Tibial nerve (tissue), 4 donors: ENCODE measurements around the gene AGPAT1. TPM values are rescaled to one million over a fixed set of nuclear protein-coding genes. Genes with fewer than 3 reads are reported as not detected.

Experiments
- DNase-seq, 2 donors: peaks; one replicate each; pipeline ENCODE4 v3.0.0-alpha.2; 2019; ENCODE audit warnings: low spot score in 2 of 2
- H3K27ac ChIP-seq, 4 donors: fragments of 200-600 bp; sonication (generic) in 3 of 4; one replicate each; pipeline ENCODE4 v1.5.1; 2017 to 2019; ENCODE audit warnings: mild to moderate bottlenecking in 1 of 4
- H3K27me3 ChIP-seq, 2 donors: fragments of 200-600 bp; sonication (generic) in 1 of 2; one replicate each; pipeline versions ENCODE4 v1.5.1 to v1.6.0; 2017 to 2019
- H3K36me3 ChIP-seq, 3 donors: fragments of 200-600 bp; sonication (generic); one replicate each; pipeline ENCODE4 v1.5.1; 2018 to 2019
- H3K4me1 ChIP-seq, 4 donors: fragments of 200-600 bp; sonication (generic) in 3 of 4; one replicate each; pipeline ENCODE4 v1.5.1; 2017 to 2019
- H3K4me3 ChIP-seq, 4 donors: fragments of 200-600 bp; sonication (generic) in 3 of 4; one replicate each; pipeline ENCODE4 v1.5.1; 2017 to 2019; ENCODE audit warnings: mild to moderate bottlenecking in 1 of 4, moderate library complexity in 1 of 4
- H3K9me3 ChIP-seq, 4 donors: fragments of 200-600 bp; sonication (generic) in 3 of 4; one replicate each; pipeline ENCODE4 v1.5.1; 2017 to 2019
- CTCF ChIP-seq, 5 experiments: fragments of 200-600 bp in 3 of 5; fragments of 450-650 bp in 2 of 5; sonication (generic) in 3 of 5; IDR thresholded peaks; one replicate each; pipeline ENCODE4 v1.5.1; 2016 to 2019; ENCODE audit warnings: antibody characterized with exemption in 5 of 5, mild to moderate bottlenecking in 3 of 5, moderate library complexity in 2 of 5
- EP300 ChIP-seq, 2 donors: sonication (generic); formaldehyde crosslinking; IDR thresholded peaks; one replicate each; pipeline ENCODE4 v1.6.1; 2017; ENCODE audit warnings: antibody characterized with exemption in 2 of 2, mild to moderate bottlenecking in 1 of 2
- POLR2A ChIP-seq, 2 donors: fragments of 450-650 bp; IDR thresholded peaks; one replicate each; pipeline ENCODE4 v1.6.1; 2017; ENCODE audit warnings: antibody characterized with exemption in 2 of 2, mild to moderate bottlenecking in 2 of 2, moderate library complexity in 2 of 2
- WGBS, 2 donors: methylation state at CpG; one replicate each; pipeline ENCODE4 v1.1.5; 2018; 5-methylcytosine and 5-hydroxymethylcytosine counted together
- total RNA-seq, 4 donors: library from RNA; depleted of rRNA; stranded (reverse); fragments of >200 nt; gene quantifications; one replicate each; pipeline ENCODE4 v1.1.0, GENCODE V29; 2016

The AGPAT1 gene
- total RNA-seq, 4 donors from 2014 or later: 45.3 to 52.2 (median 48.1) TPM

- Histone ChIP-seq H3K36me3 (peaks cover 0 to 63% (median 3%) of the 10 kb centered on the region in 3 donors), H3K4me1 (peaks cover 0 to 82% (median 26%) of the 10 kb centered on the region in 4 donors), H3K27me3 (no peaks in the 10 kb centered on the region), H3K9me3 (no peaks in the 10 kb centered on the region), H3K4me3 (no peak overlapping the region), H3K27ac (peak overlapping the region in 2 of 4 donors; percentile 78 to 88)
- TF ChIP-seq CTCF (IDR thresholded peaks at IDR 0.05) (no peak), EP300 (IDR thresholded peaks at IDR 0.05) (no peak), POLR2A (IDR thresholded peaks at IDR 0.05) (no peak)
- 79 to 82% methylated on average over 11 of the region's 11 CpGs for WGBS, 2 donors
- DNase-seq: no peak
Measured at GRCh38 chr6:32170294-32170693, 5.6 kb downstream of the AGPAT1 start.

- peaks cover 0 to 74% (median 15%) of the 10 kb centered on the region in 4 donors for H3K4me1 ChIP-seq
- DNase-seq: no peak
- H3K27ac ChIP-seq: peak overlapping the region; percentile 59 to 88 (median 68)
- no peak overlapping the region for H3K4me3 ChIP-seq
- H3K9me3 ChIP-seq: no peaks in the 10 kb centered on the region
- TF ChIP-seq EP300 (IDR thresholded peaks at IDR 0.05) (no peak), CTCF (IDR thresholded peaks at IDR 0.05) (no peak), POLR2A (IDR thresholded peaks at IDR 0.05) (no peak)
- H3K36me3 ChIP-seq: peaks cover 0 to 75% (median 3%) of the 10 kb centered on the region in 3 donors
- no peaks in the 10 kb centered on the region for H3K27me3 ChIP-seq
- WGBS, 2 donors: 44 to 56% methylated on average over 11 of the region's 11 CpGs
Measured at GRCh38 chr6:32168807-32169591, 6.9 kb downstream of the AGPAT1 start.

GRCh38 chr6:32168350-32168749, 7.5 kb downstream of the AGPAT1 start:
- Histone ChIP-seq H3K4me1 (peaks cover under 1 to 73% (median 16%) of the 10 kb centered on the region in 4 donors), H3K36me3 (peaks cover 0 to 80% (median 3%) of the 10 kb centered on the region in 3 donors), H3K9me3 (no peaks in the 10 kb centered on the region), H3K27me3 (no peaks in the 10 kb centered on the region), H3K27ac (peak overlapping the region; percentile 59 to 88 (median 68)), H3K4me3 (no peak overlapping the region)
- DNase-seq: no peak
- no peak for TF ChIP-seq EP300 (IDR thresholded peaks at IDR 0.05)
- TF ChIP-seq POLR2A (IDR thresholded peaks at IDR 0.05): no peak
- no peak for TF ChIP-seq CTCF (IDR thresholded peaks at IDR 0.05)
- WGBS, 2 donors: 60 to 61% methylated on average over 2 of the region's 2 CpGs

- WGBS, 2 donors: 45 to 57% methylated on average over 6 of the region's 6 CpGs
- Histone ChIP-seq H3K4me3 (no peak overlapping the region), H3K27ac (peak overlapping the region; percentile 59 to 88 (median 68)), H3K27me3 (no peaks in the 10 kb centered on the region), H3K36me3 (peaks cover 0 to 84% (median 3%) of the 10 kb centered on the region in 3 donors), H3K4me1 (peaks cover 3 to 73% (median 18%) of the 10 kb centered on the region in 4 donors), H3K9me3 (no peaks in the 10 kb centered on the region)
- no peak for DNase-seq
- TF ChIP-seq CTCF (IDR thresholded peaks at IDR 0.05): no peak
- TF ChIP-seq POLR2A (IDR thresholded peaks at IDR 0.05): no peak
- no peak for TF ChIP-seq EP300 (IDR thresholded peaks at IDR 0.05)
Measured at GRCh38 chr6:32167761-32168262, 8.1 kb downstream of the AGPAT1 start.

- TF ChIP-seq EP300 (IDR thresholded peaks at IDR 0.05): no peak
- TF ChIP-seq CTCF (IDR thresholded peaks at IDR 0.05): no peak
- no peak for TF ChIP-seq POLR2A (IDR thresholded peaks at IDR 0.05)
- no peaks in the 10 kb centered on the region for H3K9me3 ChIP-seq
- no peak for DNase-seq
- H3K27ac ChIP-seq: peak overlapping the region; percentile 59 to 88 (median 68)
- peaks cover 3 to 75% (median 19%) of the 10 kb centered on the region in 4 donors for H3K4me1 ChIP-seq
- no peak overlapping the region for H3K4me3 ChIP-seq
- H3K27me3 ChIP-seq: no peaks in the 10 kb centered on the region
- 54 to 64% methylated on average over 32 of the region's 32 CpGs for WGBS, 2 donors
- peaks cover 0 to 89% (median 3%) of the 10 kb centered on the region in 3 donors for H3K36me3 ChIP-seq
Measured at GRCh38 chr6:32167154-32167760, 8.6 kb downstream of the AGPAT1 start.
